ENCODE data around the gene SEPTIN5. TPM values are rescaled to one million over a fixed set of nuclear protein-coding genes. Genes with fewer than 3 reads are reported as not detected.
"Not testable (repeated sequence)": the region's sequence is repeated elsewhere in the genome, so short reads cannot be mapped to it uniquely, and the experiment has no call there.

The SEPTIN5 gene
- total RNA-seq, 1 donor from 2014 or later, result 0.44 TPM

DNA sequence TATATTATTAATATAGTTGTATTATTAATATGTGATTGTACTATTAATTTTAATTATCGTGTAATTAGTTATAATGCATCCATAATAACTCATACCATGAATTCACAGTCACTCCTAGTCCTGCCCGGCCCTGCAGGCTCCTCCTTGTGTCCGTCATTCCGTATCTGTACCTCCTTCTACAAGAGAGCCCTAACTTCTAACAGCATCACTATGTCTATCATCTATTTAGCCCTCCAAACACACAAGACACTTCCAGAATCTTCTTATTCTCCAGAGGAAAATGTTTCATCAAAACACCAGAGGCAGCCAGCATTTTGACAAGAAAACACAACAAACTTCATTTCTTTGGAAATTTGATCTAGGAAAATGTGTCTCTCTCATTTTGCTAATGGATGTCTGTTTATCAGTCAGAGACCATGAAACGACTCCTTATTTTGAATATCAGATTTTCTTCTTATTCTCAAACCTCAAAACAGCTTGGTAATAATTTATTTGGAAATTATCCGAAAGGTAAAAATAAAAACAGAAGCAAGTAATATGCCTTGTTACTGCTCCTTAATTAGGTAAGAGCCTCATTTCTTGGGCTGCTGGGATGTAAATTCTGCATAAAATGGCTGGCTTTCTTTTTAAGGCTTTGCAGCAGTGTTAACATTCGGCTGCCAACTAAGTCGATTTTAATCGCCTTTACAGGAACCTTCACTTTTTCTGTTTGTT lies 23.1 kb upstream of the SEPTIN5 start:
- H3K27ac Mint-ChIP-seq, result no peak overlapping the region
- intact Hi-C loops (cut with micrococcal nuclease), result no loop called here
- H3K9me3 Mint-ChIP-seq, result no peaks in the 10 kb centered on the region
- H3K4me1 Mint-ChIP-seq, result no peaks in the 10 kb centered on the region
- DNase-seq, result no peak
- H3K36me3 Mint-ChIP-seq (ENCODE audit: low read depth), result no peaks in the 10 kb centered on the region
- H3K27me3 Mint-ChIP-seq, result peaks cover 2% of the 10 kb centered on the region
- no peak overlapping the region for H3K4me3 Mint-ChIP-seq

DNA sequence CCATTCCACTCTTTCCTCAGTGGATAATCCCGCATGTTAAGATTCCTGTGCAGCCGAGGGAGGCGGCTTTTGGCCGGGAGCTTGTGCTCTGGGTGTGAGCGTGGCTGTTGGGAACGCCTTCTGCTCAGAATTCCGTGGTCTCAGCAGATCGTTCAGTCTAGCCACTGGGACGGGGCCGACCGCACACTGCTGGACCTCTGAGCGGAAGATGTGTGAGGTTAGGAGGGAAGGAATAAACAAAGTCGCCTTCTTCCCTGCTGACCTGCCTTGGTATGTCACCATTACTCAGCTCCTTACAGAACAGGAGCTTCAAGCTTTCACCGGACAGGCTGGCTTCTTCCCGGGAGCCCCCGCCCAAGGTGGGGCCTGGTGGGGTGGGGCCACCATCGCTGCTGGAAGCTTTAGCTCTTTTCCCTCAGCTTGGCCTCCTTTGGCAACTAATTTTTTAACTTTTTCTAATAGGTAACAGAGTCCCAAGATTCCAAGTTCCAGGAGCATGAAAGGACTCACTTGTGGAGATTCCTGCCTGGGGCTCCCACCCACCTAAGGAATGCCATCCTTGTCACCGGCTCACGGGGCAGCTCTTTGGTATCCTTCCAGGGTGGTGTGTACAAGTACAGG lies 22.5 kb upstream of the SEPTIN5 start:
- no peak overlapping the region for H3K4me3 Mint-ChIP-seq
- no peaks in the 10 kb centered on the region for H3K36me3 Mint-ChIP-seq (ENCODE audit: low read depth)
- no peaks in the 10 kb centered on the region for H3K4me1 Mint-ChIP-seq
- no peak for DNase-seq
- peaks cover 2% of the 10 kb centered on the region for H3K27me3 Mint-ChIP-seq
- intact Hi-C loops (cut with micrococcal nuclease), result no loop called here
- H3K27ac Mint-ChIP-seq, result no peak overlapping the region
- no peaks in the 10 kb centered on the region for H3K9me3 Mint-ChIP-seq

DNA sequence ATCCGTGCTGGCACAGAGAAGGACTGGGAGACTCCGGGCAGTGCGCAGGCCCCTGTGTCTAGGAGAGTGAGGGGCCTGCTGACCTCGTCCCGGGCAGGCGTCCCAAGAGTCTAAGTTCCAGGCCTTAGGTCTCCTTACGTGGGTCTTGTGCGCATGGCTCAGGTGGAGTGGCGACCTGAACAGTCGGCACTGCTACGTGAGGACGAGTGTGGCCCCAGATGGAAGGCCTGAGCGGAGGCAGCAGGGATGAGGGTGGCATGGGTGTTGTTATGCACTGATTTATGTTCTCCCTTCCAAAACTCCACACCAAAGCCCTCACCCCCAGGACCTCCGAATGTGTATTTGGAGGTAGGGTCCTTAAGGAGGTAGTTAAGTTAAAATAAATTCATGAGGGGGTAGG lies 20.7 kb upstream of the SEPTIN5 start:
- intact Hi-C loops (cut with micrococcal nuclease), result no loop called here
- H3K36me3 Mint-ChIP-seq (ENCODE audit: low read depth), result no peaks in the 10 kb centered on the region

DNA sequence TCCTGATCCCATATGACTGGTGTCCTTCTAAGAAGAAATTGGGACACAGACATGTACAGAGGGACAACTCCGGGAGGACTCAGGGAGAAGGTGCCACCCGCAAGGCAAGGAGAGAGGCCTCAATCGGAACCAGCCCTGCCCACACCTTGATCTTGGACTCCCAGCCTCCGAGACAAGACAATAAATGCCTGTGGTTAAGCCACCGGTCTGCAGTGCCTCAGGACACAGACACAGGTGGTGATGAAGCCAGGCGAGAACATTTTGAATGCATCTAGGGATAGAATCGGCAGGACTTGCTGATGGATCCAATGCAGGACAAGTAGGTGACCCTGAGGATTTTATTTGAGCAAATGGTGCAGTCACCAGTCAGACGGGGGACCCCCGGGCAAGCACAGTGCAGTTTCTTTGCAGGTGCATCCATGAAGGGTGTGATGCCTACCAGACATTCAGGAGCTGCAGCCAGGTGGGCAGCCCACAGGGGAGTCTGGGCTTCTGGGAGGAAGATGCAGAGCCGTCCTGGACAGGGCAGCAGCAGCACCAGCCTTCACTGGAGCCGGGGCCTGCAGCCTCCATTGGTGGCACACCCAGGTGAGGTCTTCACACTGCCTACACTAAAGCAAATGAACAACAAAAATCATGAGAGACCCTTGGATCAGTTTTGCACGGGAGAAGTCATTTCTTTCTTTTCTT lies 20.2 kb upstream of the SEPTIN5 start:
- no peaks in the 10 kb centered on the region for H3K4me1 Mint-ChIP-seq
- intact Hi-C loops (cut with micrococcal nuclease), result no loop called here

More for the DNA sequence above, 20.7 kb upstream of the SEPTIN5 start:
- no peaks in the 10 kb centered on the region for H3K4me1 Mint-ChIP-seq
- H3K27ac Mint-ChIP-seq, result no peak overlapping the region
- H3K4me3 Mint-ChIP-seq, result no peak overlapping the region
- H3K27me3 Mint-ChIP-seq, result peaks cover 2% of the 10 kb centered on the region
- no peak for DNase-seq
- no peaks in the 10 kb centered on the region for H3K9me3 Mint-ChIP-seq

DNA sequence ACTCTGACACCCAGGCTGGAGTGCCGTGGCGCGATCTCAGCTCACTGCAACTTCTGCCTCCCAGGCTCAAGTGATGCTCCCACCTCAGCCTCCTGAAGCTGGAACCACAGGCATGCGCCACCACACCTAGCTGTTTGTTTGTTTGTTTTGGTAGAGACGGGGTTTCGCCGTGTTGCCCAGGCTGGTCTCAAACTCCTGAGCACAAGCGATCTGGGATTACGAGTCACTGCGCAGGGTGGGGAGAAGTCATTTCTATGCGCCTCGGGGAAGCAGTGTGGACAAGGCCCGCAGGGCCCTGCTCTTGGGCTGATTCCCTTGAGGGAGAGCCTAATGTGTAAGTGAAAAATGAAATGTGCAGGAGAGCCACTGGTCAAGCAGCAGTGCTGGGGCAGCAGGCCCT lies 19.6 kb upstream of the SEPTIN5 start:
- H3K36me3 Mint-ChIP-seq (ENCODE audit: low read depth), result no peaks in the 10 kb centered on the region
- H3K9me3 Mint-ChIP-seq, result no peaks in the 10 kb centered on the region
- H3K27me3 Mint-ChIP-seq, result peaks cover 2% of the 10 kb centered on the region
- no peak overlapping the region for H3K27ac Mint-ChIP-seq
- no peaks in the 10 kb centered on the region for H3K4me1 Mint-ChIP-seq
- no peak overlapping the region for H3K4me3 Mint-ChIP-seq
- DNase-seq, result no peak
- intact Hi-C loops (cut with micrococcal nuclease), result no loop called here

More for the DNA sequence above, 20.2 kb upstream of the SEPTIN5 start:
- Mint-ChIP-seq H3K9me3 (no peaks in the 10 kb centered on the region), H3K4me3 (no peak overlapping the region), H3K27ac (no peak overlapping the region), H3K36me3 (ENCODE audit: low read depth) (no peaks in the 10 kb centered on the region), H3K27me3 (peaks cover 2% of the 10 kb centered on the region)
- DNase-seq, result no peak

DNA sequence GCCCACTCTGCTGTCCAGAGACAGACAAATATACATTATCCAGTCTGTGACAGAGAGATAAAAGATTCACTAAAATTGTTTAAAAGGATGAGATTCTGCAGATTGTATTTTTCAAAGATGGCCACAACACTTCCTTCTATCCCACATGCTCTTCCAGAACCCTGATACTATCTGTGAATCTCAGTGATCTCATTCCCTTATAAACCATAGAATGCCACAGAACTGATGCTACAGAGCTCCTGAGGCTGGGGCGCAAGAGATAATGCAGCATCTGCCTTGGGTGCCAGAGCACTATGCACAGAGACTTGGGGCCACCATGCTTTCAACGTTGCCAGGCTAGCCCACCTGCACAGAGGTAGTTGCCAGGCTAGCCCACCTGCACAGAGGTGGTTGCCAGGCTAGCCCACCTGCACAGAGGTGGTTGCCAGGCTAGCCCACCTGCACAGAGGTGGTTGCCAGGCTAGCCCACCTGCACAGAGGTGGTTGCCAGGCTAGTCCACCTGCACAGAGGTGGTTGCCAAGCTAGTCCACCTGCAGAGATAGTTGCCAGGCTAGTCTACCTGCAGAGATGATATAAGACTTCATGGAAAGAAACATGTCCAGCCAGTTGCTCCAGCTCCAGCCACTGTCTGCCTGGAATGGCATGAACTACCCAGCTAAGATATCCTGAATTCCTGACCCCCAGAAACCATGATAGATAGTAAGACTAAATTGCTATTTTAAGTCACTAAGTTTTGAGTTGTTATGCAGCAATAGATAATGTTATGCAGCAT lies 17.6 kb upstream of the SEPTIN5 start:
- Mint-ChIP-seq H3K4me1 (no peaks in the 10 kb centered on the region), H3K4me3 (no peak overlapping the region), H3K27ac (no peak overlapping the region), H3K9me3 (no peaks in the 10 kb centered on the region), H3K27me3 (peaks cover 8% of the 10 kb centered on the region), H3K36me3 (ENCODE audit: low read depth) (no peaks in the 10 kb centered on the region)
- no peak for DNase-seq
- intact Hi-C loops (cut with micrococcal nuclease), result no loop called here

DNA sequence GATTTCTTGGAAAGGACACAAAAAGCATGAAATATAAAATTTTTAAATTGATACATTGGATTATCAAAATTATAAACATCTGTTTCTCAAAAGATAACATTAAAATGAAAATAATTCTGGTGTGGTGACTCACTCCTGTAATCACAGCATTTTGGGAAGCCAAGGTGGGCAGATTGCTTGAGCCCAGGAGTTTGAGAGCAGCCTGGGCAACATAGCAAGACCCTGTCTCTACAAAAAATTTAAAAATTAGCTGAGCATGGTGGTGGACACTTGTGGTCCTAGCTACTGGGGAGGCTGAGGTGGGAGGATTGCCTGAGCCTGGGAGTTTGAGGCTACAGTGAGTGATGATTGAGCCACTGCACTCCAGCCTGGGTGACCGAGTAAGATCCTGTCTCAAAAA lies 16.4 kb upstream of the SEPTIN5 start:
- H3K4me3 Mint-ChIP-seq; intact Hi-C loops (cut with micrococcal nuclease); H3K27ac Mint-ChIP-seq; H3K9me3 Mint-ChIP-seq; H3K27me3 Mint-ChIP-seq; DNase-seq; H3K4me1 Mint-ChIP-seq; H3K36me3 Mint-ChIP-seq (ENCODE audit: low read depth): not testable (repeated sequence)

DNA sequence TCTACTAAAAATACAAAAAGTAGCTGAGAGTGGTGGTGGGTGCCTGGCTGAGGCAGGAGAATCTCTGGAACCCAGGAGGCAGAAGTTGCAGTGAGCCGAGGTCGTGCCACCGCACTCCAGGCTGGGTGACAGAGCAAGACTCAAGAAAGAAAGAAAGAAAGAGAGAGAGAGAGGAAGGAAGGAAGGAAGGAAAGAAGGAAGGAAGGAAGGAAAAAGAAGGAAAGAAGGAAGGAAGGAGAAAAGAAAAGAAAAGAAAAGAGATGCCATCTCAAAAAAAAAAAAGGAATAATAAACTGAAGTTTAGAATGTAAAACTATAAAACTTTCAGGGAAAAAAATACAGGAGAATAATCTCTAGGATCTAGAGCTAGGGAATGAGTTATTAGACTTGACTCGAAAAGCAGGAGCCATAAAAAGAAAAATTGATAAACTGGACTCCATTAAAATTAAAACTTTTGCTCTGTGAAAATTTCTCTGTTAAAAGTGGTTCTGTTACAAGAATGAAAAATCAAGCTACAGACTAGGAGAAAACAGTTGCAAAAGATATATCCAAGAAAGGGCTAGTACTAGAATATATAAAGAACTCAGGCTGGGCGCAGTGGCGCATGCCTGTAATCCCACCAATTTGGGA lies 13.4 kb upstream of the SEPTIN5 start:
- Mint-ChIP-seq H3K27ac (no peak overlapping the region), H3K36me3 (ENCODE audit: low read depth) (no peaks in the 10 kb centered on the region), H3K4me3 (no peak overlapping the region), H3K4me1 (no peaks in the 10 kb centered on the region), H3K9me3 (no peaks in the 10 kb centered on the region), H3K27me3 (peaks cover 8% of the 10 kb centered on the region)
- DNase-seq, result no peak
- intact Hi-C loops (cut with micrococcal nuclease), result no loop called here

DNA sequence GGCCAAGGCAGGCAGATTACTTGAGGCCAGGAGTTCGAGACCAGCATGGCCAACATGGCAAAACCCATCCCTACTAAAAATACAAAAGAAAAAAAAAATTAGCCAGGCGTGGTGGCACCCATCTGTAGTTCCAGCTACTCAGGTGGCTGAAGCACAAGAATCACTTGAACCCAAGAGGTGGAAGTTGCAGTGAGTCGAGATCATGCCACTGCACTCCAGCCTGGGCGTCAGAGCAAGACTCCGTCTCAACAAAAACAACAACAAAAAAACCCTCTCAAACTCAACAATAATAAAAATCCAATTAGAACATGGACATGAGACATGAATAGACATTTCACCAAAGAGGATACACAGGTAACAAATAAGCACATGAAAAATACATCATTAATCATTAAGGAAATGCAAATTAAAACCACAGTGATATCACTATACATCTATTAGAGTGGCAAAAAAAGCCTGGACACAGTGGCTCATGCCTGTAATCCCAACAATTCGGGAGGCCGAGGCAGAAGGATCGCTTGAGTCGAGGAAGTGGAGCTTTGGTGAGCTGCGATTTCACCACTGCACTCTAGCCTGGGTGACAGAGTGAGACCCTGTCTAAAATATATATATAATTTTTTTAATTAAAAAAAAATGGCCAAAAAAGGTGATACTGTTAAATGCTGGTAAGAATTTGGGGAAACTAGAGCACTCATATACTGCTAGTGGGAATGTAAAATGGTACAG lies 12.7 kb upstream of the SEPTIN5 start:
- Mint-ChIP-seq H3K36me3 (ENCODE audit: low read depth) (no peaks in the 10 kb centered on the region), H3K4me1 (no peaks in the 10 kb centered on the region), H3K27ac (no peak overlapping the region), H3K4me3 (no peak overlapping the region), H3K9me3 (no peaks in the 10 kb centered on the region), H3K27me3 (peaks cover 8% of the 10 kb centered on the region)
- intact Hi-C loops (cut with micrococcal nuclease), result no loop called here
- no peak for DNase-seq

DNA sequence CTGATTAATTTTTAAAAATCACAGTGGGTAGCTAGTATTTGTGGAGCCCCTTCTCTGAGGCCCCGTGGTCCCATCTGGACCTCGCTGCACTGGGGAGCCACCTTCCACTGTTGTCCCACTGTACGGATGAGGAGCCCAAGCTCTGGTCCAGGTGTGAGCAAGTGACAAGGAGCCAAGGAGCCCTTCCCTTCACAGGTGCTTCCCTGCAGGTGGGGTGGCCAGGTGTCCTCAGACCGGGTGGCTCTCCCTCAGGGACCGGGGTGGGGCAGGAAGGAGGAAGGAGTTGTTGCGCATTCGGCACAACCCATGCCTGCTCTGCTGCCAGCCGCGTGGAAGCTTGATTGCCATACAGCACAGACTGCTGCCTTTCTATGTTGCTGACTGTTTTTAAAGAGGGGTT lies 10.4 kb upstream of the SEPTIN5 start:
- no peaks in the 10 kb centered on the region for H3K4me1 Mint-ChIP-seq
- intact Hi-C loops (cut with micrococcal nuclease), result no loop called here
- H3K9me3 Mint-ChIP-seq, result no peaks in the 10 kb centered on the region
- no peak for DNase-seq
- H3K27ac Mint-ChIP-seq, result no peak overlapping the region
- H3K27me3 Mint-ChIP-seq, result peaks cover 8% of the 10 kb centered on the region
- H3K36me3 Mint-ChIP-seq (ENCODE audit: low read depth), result no peaks in the 10 kb centered on the region
- H3K4me3 Mint-ChIP-seq, result no peak overlapping the region

DNA sequence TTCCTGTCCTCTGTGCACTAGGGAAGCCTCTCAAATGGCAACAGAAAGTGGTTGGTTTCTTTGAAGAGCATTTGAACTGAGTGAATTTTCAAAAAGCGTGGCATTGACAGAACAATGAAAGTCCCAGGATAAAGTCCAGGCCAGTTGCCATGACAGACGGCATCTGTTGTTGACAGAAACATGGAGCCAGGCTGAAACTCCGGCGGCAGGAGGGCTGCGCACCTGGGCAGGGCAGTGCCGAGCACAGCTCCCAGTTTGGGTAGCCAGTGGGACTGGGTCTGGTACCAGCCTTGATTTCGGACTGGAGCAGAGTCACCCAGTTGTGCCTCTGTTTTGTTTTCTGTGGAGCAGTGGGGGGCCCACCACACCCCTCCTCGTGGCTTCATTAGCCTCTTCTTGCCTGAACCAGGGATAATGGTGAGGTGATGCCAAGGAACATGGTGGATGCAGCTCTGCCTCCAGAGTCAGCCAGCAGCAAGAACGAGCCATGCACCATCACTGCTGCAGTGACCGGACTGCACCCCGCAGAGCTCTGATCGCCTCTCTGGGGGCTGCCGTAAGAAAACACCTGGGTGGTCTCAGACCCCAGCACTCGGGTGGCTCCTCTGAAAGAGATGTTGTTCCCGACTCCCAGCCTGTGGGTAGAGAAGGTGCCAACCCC lies 9.8 kb upstream of the SEPTIN5 start:
- Mint-ChIP-seq H3K4me3 (no peak overlapping the region), H3K27ac (no peak overlapping the region), H3K9me3 (no peaks in the 10 kb centered on the region), H3K36me3 (ENCODE audit: low read depth) (no peaks in the 10 kb centered on the region), H3K27me3 (peaks cover 8% of the 10 kb centered on the region), H3K4me1 (no peaks in the 10 kb centered on the region)
- DNase-seq, result no peak
- intact Hi-C loops (cut with micrococcal nuclease), result no loop called here

DNA sequence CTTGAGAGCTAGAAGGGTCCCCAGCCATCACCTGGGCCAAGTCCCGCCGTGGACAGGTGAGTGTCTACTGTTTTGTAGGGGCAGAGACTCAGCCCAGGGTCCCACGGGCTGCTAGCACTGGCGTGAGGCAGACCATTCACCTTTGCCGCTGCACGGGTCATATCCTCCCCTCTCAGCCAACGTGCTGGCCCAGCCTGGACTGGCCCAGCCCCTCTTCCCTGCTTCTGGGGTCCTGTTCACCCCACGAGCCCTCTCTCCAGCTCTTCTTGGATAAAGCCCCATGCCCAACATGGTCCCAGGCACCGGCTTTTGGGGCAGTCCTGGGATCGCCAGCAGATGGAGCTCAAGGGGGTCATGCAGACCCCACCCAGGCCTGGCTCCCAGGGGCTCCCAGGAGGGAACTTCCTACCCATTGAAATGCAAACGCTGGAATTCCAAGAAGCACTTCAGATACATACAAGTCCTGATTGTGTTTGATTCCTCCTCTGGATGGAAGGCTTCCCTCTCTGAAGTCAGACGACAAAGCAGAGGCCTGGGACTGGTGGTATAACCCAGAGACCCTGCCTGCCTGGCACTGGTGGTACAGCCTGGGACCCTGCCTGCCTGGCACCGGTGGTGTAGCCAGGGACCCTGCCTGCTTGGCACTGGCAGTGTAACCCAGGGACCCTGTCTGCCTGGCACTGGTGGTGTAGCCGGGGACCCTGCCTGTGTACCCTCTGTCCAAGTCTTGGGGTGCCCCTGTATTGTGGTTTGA lies 8.9 kb upstream of the SEPTIN5 start:
- H3K4me1 Mint-ChIP-seq, result no peaks in the 10 kb centered on the region
- H3K9me3 Mint-ChIP-seq, result no peaks in the 10 kb centered on the region
- no peak overlapping the region for H3K27ac Mint-ChIP-seq
- intact Hi-C loops (cut with micrococcal nuclease), result no loop called here
- no peak for DNase-seq
- no peaks in the 10 kb centered on the region for H3K36me3 Mint-ChIP-seq (ENCODE audit: low read depth)
- no peak overlapping the region for H3K4me3 Mint-ChIP-seq
- peaks cover 3% of the 10 kb centered on the region for H3K27me3 Mint-ChIP-seq

Measured in activated CD4-positive, alpha-beta T cell treated with anti-CD3 and anti-CD28 coated beads, Interleukin-2, amount 10 ng/mL, durations not matched to agents 24 days and 14 days (primary cell).